A673 (cell line): ENCODE measurements around the gene BTBD16. TPM values are rescaled to one million over a fixed set of nuclear protein-coding genes. Genes with fewer than 3 reads are reported as not detected.

Experiments used
- Bru-seq: library from RNA; stranded (reverse); fragments of 400-500 nt; gene quantifications from one replicate; lab custom pipeline; 2021; lab: Mats Ljungman, UMichigan
- BruChase-seq, 2 experiments: library from RNA; stranded (reverse); fragments of 400-500 nt; gene quantifications; one replicate each; lab custom pipeline; 2021; lab: Mats Ljungman, UMichigan
- BruUV-seq: library from RNA; stranded (reverse); fragments of 400-500 nt; replicated peaks from 2 replicates; lab custom pipeline; 2021; lab: Mats Ljungman, UMichigan
- CTCF ChIA-PET: fragments of 300-600 bp; sonication (Branson Sonifier 250); formaldehyde crosslinking; loops from one replicate; lab custom pipeline; 2022; ENCODE audit warnings: antibody characterized with exemption; lab: Charles Lee
- POLR2A ChIA-PET: fragments of 300-600 bp; sonication (Branson Sonifier 250); formaldehyde crosslinking; loops from one replicate; lab custom pipeline; 2022; ENCODE audit warnings: antibody characterized with exemption; ENCODE audit not compliant: low non-redundant PET; lab: Charles Lee
- DNase-seq: peaks from one replicate; pipeline ENCODE4 v3.0.0-alpha.2; 2015; ENCODE audit warnings: low spot score
- H3K27ac ChIP-seq: fragments of 200-600 bp; sonication (generic); 2 replicates; pipeline ENCODE4 v1.5.1; 2016; ENCODE audit warnings: mixed run types, low read depth, mild to moderate bottlenecking, mixed read lengths, antibody characterized with exemption, low read length; ENCODE audit not compliant: poor library complexity, severe bottlenecking
- H3K27me3 ChIP-seq: fragments of 200-600 bp; sonication (generic); replicated peaks from 2 replicates; pipeline ENCODE4 v1.6.1; 2017; ENCODE audit warnings: mixed run types, low read depth, mild to moderate bottlenecking, mixed read lengths, antibody characterized with exemption, low read length; ENCODE audit not compliant: insufficient read depth, poor library complexity
- H3K36me3 ChIP-seq: fragments of 200-600 bp; sonication (generic); 2 replicates; pipeline ENCODE4 v1.6.1; 2016; ENCODE audit warnings: mixed run types, mild to moderate bottlenecking, mixed read lengths, antibody characterized with exemption, low read length; ENCODE audit not compliant: insufficient read depth, poor library complexity, severe bottlenecking
- H3K4me1 ChIP-seq: fragments of 200-600 bp; sonication (generic); 2 replicates; pipeline ENCODE4 v1.6.1; 2017; ENCODE audit warnings: mixed run types, mild to moderate bottlenecking, mixed read lengths, antibody characterized with exemption, low read length; ENCODE audit not compliant: insufficient read depth, poor library complexity, severe bottlenecking
- H3K4me3 ChIP-seq: fragments of 200-600 bp; sonication (generic); 2 replicates; pipeline ENCODE4 v1.5.1; 2016; ENCODE audit warnings: low read depth, mixed run types, mild to moderate bottlenecking, mixed read lengths, low read length; ENCODE audit not compliant: poor library complexity, severe bottlenecking
- H3K9me3 ChIP-seq: fragments of 200-600 bp; sonication (generic); 2 replicates; pipeline ENCODE4 v1.6.1; 2016; ENCODE audit warnings: mixed run types, low read depth, mild to moderate bottlenecking, mixed read lengths, antibody characterized with exemption, low read length; ENCODE audit not compliant: poor library complexity, severe bottlenecking
- EZH2 ChIP-seq: fragments of 200-600 bp; sonication (generic); IDR thresholded peaks from 2 replicates; pipeline ENCODE4 v1.6.1; 2017; ENCODE audit warnings: borderline replicate concordance, low read depth, mild to moderate bottlenecking, mixed read lengths, antibody characterized with exemption, low read length; ENCODE audit not compliant: poor library complexity, severe bottlenecking
- intact Hi-C: fragments of 100-400 bp; cut with micrococcal nuclease; formaldehyde crosslinking; loops from one replicate; pipeline ENCODE4 v1.10.0; 2022; ENCODE audit not compliant: unreplicated experiment
- long read RNA-seq: library from polyadenylated mRNA; stranded (forward); transcript quantifications from one replicate; pipeline ENCODE4 v2.0.0, GENCODE V29; 2022
- total RNA-seq: library from RNA; stranded (reverse); gene quantifications from 2 replicates; pipeline ENCODE4 v1.2.3, GENCODE V29; 2021
- TF ChIP-seq, protein P1 (sequence below): fragments of 300-800, 200-600 bp; sonication (generic); conservative IDR thresholded peaks from 2 replicates; pipeline ENCODE4 v1.5.1; 2017; ENCODE audit warnings: low read depth, mild to moderate bottlenecking, antibody characterized with exemption, low read length, moderate library complexity, mixed read lengths

Gene BTBD16
- total RNA-seq = not detected in 2 replicates
- percentile 1 among the genes with signal in this experiment for Bru-seq, nascent RNA
- not detected for BruChase-seq, experiment 1, labeled RNA remaining after a 2-hour chase
- not detected for BruChase-seq, experiment 2, labeled RNA remaining after a 6-hour chase
- long read RNA-seq = 0 reads

DNA sequence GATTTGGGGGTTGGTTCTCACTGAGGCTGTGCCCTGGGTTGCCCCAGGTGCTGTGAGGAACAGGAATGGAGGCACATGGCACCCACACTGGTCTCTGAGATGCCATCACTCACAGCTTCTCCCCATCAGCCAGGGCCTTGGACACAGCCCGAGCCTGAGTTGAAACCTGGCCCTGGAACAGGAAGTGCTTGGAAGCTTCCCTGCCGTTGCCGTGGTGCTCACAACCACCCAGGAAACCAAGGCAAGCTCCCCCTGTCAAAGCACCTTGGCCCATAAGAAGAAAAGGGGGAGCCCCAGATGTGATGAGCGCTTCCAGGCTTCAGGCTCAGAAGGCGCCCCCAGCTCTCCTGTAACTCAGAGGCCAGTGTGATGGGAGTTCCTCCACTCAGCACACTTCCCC, at the start of gene BTBD16:
TSS of gene BTBD16 (plus strand) at position 221 of the 400 bp plus-strand sequence. CDS start 3,786 bp downstream, outside the sequence.
- intact Hi-C loops = no loop called here
- Histone ChIP-seq H3K27ac (no peak within 1 kb of the TSS), H3K27me3 (peaks cover 5% of the 10 kb centered on the region), H3K9me3 (no peaks in the 10 kb centered on the region), H3K36me3 (no peaks in the 10 kb centered on the region), H3K4me1 (no peaks in the 10 kb centered on the region), H3K4me3 (no peak within 1 kb of the TSS)
- no peak for DNase-seq
- no TSS peak for BruUV-seq
- ChIA-PET POLR2A (interaction anchor here (0.5 kb wide), 1 partner anchor 167 kb away, joined by 4 read pairs; no protein-coding TSS in a partner anchor), CTCF (interaction anchor here (1.0 kb wide), 1 partner anchor 9 kb away, joined by 3 read pairs; no protein-coding TSS in a partner anchor)
- TF ChIP-seq, protein P1, sequence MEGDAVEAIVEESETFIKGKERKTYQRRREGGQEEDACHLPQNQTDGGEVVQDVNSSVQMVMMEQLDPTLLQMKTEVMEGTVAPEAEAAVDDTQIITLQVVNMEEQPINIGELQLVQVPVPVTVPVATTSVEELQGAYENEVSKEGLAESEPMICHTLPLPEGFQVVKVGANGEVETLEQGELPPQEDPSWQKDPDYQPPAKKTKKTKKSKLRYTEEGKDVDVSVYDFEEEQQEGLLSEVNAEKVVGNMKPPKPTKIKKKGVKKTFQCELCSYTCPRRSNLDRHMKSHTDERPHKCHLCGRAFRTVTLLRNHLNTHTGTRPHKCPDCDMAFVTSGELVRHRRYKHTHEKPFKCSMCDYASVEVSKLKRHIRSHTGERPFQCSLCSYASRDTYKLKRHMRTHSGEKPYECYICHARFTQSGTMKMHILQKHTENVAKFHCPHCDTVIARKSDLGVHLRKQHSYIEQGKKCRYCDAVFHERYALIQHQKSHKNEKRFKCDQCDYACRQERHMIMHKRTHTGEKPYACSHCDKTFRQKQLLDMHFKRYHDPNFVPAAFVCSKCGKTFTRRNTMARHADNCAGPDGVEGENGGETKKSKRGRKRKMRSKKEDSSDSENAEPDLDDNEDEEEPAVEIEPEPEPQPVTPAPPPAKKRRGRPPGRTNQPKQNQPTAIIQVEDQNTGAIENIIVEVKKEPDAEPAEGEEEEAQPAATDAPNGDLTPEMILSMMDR = no peak
- TF ChIP-seq EZH2 = no peak

DNA sequence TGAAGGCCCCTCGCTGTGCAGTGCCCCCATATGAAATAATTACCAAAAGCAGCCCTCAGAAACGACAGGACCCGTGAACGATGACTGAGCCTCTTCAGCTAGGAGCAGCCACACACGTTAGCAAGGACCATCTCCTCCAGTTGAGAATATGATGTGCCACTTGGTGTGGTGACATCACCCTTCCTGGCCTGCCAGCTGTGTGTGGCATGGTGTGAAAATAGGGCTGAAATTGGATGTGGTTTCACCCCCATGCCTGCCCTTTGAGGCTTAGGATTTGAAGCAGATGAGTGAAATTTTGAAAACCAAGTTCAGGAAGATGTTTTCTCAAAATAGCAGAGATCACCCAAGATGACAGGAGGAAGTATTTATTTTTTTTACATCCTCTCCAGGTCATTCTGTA, 49.1 kb upstream of the BTBD16 start:
- no TSS peak for BruUV-seq
- Histone ChIP-seq H3K36me3 (no peaks in the 10 kb centered on the region), H3K27ac (no peak overlapping the region), H3K4me3 (no peak overlapping the region), H3K9me3 (no peaks in the 10 kb centered on the region), H3K27me3 (peaks cover 45% of the 10 kb centered on the region), H3K4me1 (no peaks in the 10 kb centered on the region)
- no peak for DNase-seq
- ChIA-PET POLR2A (no interaction called here), CTCF (no interaction called here)
- intact Hi-C loops = no loop called here
- no peak for TF ChIP-seq EZH2
- TF ChIP-seq, protein P1 = no peak

DNA sequence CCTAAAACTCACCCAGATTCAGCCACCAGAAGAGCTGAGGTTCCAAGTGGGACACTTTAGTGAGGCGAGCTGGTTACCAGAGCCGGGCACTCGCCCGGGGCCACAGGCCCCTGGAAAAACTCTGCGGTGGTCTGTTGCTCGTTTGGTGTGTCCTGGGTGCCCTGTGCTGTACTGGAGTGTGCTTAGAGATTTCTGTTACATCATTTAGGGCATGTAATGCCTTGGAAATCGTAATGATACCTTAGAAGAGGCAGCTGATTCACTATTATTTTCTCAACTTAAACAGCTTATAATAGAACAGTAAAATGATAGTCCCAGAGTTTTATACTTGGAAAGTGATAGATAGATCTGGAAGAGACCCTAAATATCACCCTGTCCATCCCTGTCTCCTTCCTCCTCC, 48.5 kb upstream of the BTBD16 start:
- no TSS peak for BruUV-seq
- ChIA-PET POLR2A (no interaction called here), CTCF (interaction anchor here (0.7 kb wide), 1 partner anchor 430 kb away, joined by 9 read pairs; no protein-coding TSS in a partner anchor)
- no peak overlapping the region for H3K4me3 ChIP-seq
- H3K27me3 ChIP-seq = peaks cover 45% of the 10 kb centered on the region
- no peaks in the 10 kb centered on the region for H3K4me1 ChIP-seq
- DNase-seq = no peak
- no peak for TF ChIP-seq EZH2
- TF ChIP-seq, protein P1 = no peak
- H3K36me3 ChIP-seq = no peaks in the 10 kb centered on the region
- intact Hi-C loops = no loop called here
- H3K9me3 ChIP-seq = no peaks in the 10 kb centered on the region
- H3K27ac ChIP-seq = no peak overlapping the region
